NB4 (cell line): ENCODE data around the gene P2RY12.

Source experiments
- DNase-seq: peaks from one replicate; pipeline ENCODE4 v3.0.0; 2010; ENCODE audit warnings: low read depth
- H3K4me3 ChIP-seq: one replicate; pipeline ENCODE4 v1.5.1; 2011; ENCODE audit warnings: mild to moderate bottlenecking, low read depth, low read length, moderate library complexity
- CTCF ChIP-seq: IDR thresholded peaks from one replicate; pipeline ENCODE4 v1.5.1; 2012; ENCODE audit warnings: low read depth, low read length
- MYC ChIP-seq: IDR thresholded peaks from 2 replicates; pipeline ENCODE4 v1.6.1; 2011; ENCODE audit warnings: low read depth, low read length
- POLR2A ChIP-seq: IDR thresholded peaks from 2 replicates; pipeline ENCODE4 v1.6.1; 2011; ENCODE audit warnings: mild to moderate bottlenecking; ENCODE audit not compliant: insufficient read length; ENCODE audit errors: extremely low read depth
- TF ChIP-seq, protein P1 (sequence below): IDR thresholded peaks from 2 replicates; pipeline ENCODE4 v1.6.1; 2011; ENCODE audit warnings: low read depth, low read length

The P2RY12 gene

DNA sequence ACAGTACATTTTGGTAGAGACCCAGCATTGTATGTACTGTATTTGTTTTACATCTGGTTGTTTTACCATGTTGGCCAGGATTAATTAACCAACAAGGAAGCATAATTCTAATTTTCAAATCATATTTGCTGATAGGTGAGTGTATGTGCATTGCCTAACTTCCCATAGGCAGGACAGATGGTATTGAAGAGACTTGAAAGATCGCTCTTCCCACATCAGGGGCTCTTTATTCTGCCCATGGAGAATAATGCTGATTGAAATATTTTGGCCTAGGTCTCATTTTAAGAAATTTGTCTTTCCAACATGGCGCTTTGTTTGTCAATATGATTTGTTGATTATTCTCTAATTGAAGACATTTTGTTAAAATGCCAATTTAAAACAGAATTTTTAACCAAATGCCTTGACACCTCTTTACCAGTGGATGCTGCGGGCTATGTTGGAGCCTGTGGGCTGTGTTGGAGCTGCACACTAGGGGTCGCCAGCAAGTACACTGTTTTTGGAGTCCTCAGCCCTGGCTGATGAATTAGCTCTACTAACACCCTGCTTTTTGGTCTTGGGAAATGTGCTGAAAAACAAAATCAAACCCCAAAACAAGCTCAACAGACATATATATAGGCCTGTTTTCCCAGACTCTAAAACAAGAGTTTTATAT, 5.3 kb downstream of the P2RY12 start:
- no peak overlapping the region for H3K4me3 ChIP-seq
- TF ChIP-seq CTCF (peak; percentile 77), POLR2A (no peak)
- peak; percentile 54 for DNase-seq

DNA sequence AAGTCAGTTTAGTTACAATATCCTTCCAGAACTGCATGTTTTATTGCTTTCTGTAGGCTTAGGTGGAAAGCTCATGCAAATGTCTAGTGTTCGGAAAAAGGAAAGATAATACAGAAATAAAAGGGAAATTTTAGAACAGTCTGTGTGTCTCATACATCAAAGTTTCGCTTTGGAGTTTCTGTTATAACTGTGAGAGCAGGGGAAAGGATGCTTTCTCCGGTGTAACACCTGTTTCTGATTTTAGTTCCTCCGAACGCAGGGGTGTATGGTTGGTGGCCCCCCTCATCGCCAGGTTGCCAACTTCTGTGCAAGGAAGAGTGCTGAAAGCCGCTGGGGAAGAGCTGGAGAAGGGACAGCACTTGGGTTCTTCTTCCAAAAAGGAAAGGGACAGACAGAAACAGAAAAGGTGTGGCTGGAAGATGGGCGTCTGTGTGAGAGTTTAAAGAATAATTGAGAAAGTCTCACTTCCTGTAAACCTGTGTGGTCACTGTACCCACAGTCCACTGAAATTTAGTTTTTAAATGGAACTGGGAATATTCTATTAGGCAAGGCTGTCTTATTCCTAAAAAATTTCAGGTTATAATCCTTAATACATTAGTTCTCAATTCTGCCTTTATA, 6.7 kb downstream of the P2RY12 start:
- no peak for DNase-seq
- no peak overlapping the region for H3K4me3 ChIP-seq

GRCh38 chr3:151372063-151372820, 12.3 kb downstream of the P2RY12 start:
- no peak overlapping the region for H3K4me3 ChIP-seq
- DNase-seq = no peak
- TF ChIP-seq POLR2A (no peak), MYC (no peak), CTCF (no peak)
- TF ChIP-seq, protein P1, sequence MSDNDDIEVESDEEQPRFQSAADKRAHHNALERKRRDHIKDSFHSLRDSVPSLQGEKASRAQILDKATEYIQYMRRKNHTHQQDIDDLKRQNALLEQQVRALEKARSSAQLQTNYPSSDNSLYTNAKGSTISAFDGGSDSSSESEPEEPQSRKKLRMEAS = no peak

More for the DNA sequence above, 6.7 kb downstream of the P2RY12 start:
- TF ChIP-seq, protein P1 = no peak
- no peak for TF ChIP-seq MYC
- TF ChIP-seq CTCF = no peak
- no peak for TF ChIP-seq POLR2A

DNA sequence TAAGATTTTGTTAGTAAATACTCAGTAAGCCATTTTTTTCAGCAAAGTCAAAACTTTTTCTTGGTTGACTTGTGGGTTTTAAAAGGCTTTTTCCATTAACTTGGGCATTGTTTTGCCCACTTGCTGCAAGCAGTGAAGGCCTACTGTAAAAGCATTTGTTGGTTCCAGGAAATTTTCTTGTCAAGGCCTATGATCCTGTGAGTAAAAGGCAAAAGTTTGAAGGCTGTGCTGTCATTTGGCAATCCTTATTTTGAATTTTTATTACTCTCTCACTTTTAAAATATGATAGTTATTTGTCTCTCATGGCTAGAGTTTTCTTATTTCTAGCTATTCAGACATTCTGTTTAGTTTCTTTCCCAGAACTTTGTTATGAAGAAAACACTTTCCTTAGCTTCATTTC, 13.0 kb downstream of the P2RY12 start:
- no peak overlapping the region for H3K4me3 ChIP-seq
- no peak for DNase-seq
- TF ChIP-seq, protein P1 = no peak
- TF ChIP-seq MYC (no peak), CTCF (no peak), POLR2A (no peak)

- DNase-seq = no peak
- H3K4me3 ChIP-seq = no peak overlapping the region
- TF ChIP-seq, protein P1 = no peak
- TF ChIP-seq POLR2A = no peak
- no peak for TF ChIP-seq MYC
- no peak for TF ChIP-seq CTCF
Measured at GRCh38 chr3:151367448-151367847, 17.1 kb downstream of the P2RY12 start.
